ENCODE data around the gene ACY1.
A peak's percentile ranks its signal among the peaks of the same experiment; 100 is the strongest.

The ACY1 gene

DNA sequence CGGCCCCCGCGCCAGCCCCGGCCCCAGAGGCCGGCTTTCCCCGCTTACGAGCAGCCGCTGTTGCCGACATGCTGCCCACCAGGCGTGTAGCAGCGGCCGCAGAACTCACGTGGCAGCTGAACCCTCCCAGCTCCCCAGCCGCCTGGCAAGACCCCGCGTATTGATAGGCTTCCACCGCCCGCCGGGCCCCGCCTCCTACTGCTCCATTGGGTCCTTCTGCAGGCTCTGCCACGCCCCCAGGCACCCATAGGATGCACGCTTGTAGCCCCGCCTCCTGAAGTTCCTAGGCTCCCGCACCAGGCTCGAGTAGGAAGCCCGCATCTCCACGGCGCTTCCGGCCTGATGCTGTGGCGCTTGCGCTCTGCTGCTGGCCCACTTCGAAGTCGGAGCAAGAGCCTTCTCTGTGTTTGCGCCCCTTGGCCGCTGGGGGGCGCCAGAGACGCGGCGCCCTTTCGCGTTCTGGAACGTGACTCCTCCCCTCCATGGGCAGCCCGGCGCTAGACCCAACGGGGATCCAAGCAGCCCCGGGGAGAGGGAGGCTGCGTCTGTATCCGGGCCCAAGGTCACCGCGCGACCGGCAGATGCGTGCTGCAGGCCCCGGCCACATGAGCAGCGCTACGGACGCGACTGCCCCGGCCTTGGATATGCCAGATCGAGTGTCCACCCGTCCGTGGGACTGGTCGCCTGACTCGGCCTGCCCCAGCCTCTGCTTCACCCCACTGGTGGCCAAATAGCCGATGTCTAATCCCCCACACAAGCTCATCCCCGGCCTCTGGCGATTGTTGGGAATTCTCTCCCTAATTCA lies 41.3 kb upstream of the ACY1 start, which contains the start of the genes PARP3 and RRP9:
Gene PARP3, plus strand, starts transcription at position 566 of the 805 bp plus-strand sequence. CDS start 993 bp downstream, outside the sequence.
Gene RRP9, minus strand, starts transcription at position 107 of the 805 bp plus-strand sequence. Its CDS starts 37 bp downstream, at position 70.
- peaks cover 7% of the 10 kb centered on the region for H3K4me1 ChIP-seq (ENCODE audit: control insufficient read depth, insufficient read depth, low read length)
- H3K9me3 ChIP-seq (ENCODE audit: control insufficient read depth, insufficient read depth, low read length), result no peaks in the 10 kb centered on the region
- H3K27me3 ChIP-seq (ENCODE audit: control insufficient read depth, insufficient read depth, low read length), result peaks cover 2% of the 10 kb centered on the region
- H3K4me3 ChIP-seq (ENCODE audit: low read depth, low read length), result peak within 1 kb of the TSS; percentile 89
- peak within 1 kb of the TSS; percentile 83 for H3K9ac ChIP-seq (ENCODE audit: low read depth, low read length)
- H3K36me3 ChIP-seq (ENCODE audit: control insufficient read depth, insufficient read depth, low read length), result peaks cover 12% of the 10 kb centered on the region

DNA sequence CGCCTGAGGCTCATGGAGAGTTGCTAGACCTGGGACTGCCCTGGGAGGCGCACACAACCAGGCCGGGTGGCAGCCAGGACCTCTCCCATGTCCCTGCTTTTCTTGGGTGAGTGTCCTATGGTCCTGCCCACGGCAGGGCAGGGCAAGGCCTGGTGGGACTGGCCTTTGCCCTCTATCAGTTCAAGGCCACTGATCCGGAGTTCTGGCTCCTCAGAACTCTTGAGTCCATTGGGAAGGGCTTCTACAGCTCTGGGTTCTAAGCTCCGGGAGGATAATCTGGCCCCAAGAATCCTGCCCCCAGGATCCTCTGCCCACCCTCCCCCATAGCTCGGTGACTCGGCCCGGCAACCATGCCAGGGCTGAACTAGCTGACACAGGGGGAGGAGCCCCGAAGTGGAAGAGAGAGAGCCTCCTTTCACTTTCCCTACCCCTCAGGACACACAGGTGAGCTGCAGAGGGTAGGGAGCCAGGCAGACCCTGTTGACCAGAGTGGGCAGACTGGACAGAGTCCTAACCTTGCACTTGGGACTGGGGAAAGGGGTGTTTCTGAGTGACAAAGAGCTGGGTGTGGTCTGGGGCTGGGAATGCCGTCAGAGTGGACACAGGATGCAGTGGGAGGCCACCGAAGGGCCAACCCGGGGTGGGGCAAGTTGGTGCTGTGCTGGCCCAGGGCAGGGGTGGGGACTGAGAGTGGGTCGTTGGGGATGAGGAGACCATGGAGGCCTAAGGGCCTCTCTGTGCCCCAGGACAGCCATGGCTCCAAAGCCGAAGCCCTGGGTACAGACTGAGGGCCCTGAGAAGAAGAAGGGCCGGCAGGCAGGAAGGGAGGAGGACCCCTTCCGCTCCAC lies 40.5 kb upstream of the ACY1 start:
- H3K4me3 ChIP-seq (ENCODE audit: low read depth, low read length), result peak overlapping the region; percentile 55
- peaks cover 4% of the 10 kb centered on the region for H3K36me3 ChIP-seq (ENCODE audit: control insufficient read depth, insufficient read depth, low read length)
- H3K9ac ChIP-seq (ENCODE audit: low read depth, low read length), result peak overlapping the region; percentile 76
- H3K27me3 ChIP-seq (ENCODE audit: control insufficient read depth, insufficient read depth, low read length), result peaks cover 2% of the 10 kb centered on the region
- no peaks in the 10 kb centered on the region for H3K9me3 ChIP-seq (ENCODE audit: control insufficient read depth, insufficient read depth, low read length)
- H3K4me1 ChIP-seq (ENCODE audit: control insufficient read depth, insufficient read depth, low read length), result peaks cover 7% of the 10 kb centered on the region

DNA sequence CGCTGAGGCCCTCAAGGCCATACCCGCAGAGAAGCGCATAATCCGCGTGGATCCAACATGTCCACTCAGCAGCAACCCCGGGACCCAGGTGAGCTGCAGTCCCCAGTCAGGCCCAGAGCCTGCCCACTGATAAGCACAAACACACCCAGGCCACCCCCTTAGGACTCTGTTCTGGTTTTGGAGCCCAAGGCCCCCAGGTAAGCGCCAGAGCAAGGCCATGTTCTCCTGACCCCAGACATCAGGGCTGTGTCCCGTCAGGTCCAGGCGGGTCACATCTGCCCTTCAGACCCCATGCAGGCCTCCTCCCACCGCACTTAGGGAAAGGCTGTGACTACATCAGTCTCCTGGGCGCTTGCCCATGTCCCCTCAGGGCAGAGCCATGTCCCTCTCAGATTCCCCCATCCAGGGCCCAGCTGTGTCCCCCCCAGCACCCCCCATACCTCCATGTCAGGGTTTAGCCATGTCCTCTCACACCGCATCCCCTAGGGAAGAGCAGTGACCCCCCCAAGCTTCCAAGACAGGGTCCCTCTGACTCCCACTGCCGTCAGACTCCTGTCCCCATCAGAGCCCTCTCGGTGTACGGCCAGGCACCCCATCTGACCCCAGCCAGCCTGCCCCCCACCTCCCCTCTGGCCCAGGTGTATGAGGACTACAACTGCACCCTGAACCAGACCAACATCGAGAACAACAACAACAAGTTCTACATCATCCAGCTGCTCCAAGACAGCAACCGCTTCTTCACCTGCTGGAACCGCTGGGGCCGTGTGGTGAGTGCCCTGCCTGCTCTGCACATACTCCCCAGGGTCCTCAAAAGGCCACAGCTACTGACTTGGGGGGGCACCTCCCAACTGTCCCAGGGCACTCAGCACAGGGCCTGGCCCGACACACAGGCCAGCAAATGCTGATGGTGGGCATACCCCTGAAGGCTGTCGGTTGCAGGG lies 39.6 kb upstream of the ACY1 start:
- Histone ChIP-seq H3K36me3 (ENCODE audit: control insufficient read depth, insufficient read depth, low read length) (no peaks in the 10 kb centered on the region), H3K9me3 (ENCODE audit: control insufficient read depth, insufficient read depth, low read length) (no peaks in the 10 kb centered on the region), H3K4me1 (ENCODE audit: control insufficient read depth, insufficient read depth, low read length) (peaks cover 7% of the 10 kb centered on the region), H3K4me3 (ENCODE audit: low read depth, low read length) (no peak overlapping the region), H3K27me3 (ENCODE audit: control insufficient read depth, insufficient read depth, low read length) (peaks cover 2% of the 10 kb centered on the region), H3K9ac (ENCODE audit: low read depth, low read length) (no peak overlapping the region)

DNA sequence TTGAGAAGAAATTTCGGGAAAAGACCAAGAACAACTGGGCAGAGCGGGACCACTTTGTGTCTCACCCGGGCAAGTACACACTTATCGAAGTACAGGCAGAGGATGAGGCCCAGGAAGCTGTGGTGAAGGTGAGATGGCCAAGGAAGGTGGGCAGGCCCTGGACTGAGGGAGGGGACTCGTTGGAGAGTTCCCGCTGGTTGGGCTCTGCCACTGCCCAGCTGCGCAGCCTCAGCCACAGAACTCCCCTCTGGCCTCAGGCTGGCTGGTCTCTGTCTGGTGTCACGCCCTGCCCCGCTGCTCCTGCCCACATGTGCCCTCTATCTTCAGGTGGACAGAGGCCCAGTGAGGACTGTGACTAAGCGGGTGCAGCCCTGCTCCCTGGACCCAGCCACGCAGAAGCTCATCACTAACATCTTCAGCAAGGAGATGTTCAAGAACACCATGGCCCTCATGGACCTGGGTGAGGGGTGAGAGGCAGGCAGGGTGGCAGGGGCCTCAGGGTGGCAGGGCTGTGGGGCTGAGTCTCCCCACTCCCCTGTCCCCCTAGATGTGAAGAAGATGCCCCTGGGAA lies 38.8 kb upstream of the ACY1 start:
- Histone ChIP-seq H3K4me1 (ENCODE audit: control insufficient read depth, insufficient read depth, low read length) (peaks cover 7% of the 10 kb centered on the region), H3K36me3 (ENCODE audit: control insufficient read depth, insufficient read depth, low read length) (no peaks in the 10 kb centered on the region), H3K9ac (ENCODE audit: low read depth, low read length) (no peak overlapping the region), H3K9me3 (ENCODE audit: control insufficient read depth, insufficient read depth, low read length) (no peaks in the 10 kb centered on the region), H3K27me3 (ENCODE audit: control insufficient read depth, insufficient read depth, low read length) (peaks cover 2% of the 10 kb centered on the region), H3K4me3 (ENCODE audit: low read depth, low read length) (no peak overlapping the region)

DNA sequence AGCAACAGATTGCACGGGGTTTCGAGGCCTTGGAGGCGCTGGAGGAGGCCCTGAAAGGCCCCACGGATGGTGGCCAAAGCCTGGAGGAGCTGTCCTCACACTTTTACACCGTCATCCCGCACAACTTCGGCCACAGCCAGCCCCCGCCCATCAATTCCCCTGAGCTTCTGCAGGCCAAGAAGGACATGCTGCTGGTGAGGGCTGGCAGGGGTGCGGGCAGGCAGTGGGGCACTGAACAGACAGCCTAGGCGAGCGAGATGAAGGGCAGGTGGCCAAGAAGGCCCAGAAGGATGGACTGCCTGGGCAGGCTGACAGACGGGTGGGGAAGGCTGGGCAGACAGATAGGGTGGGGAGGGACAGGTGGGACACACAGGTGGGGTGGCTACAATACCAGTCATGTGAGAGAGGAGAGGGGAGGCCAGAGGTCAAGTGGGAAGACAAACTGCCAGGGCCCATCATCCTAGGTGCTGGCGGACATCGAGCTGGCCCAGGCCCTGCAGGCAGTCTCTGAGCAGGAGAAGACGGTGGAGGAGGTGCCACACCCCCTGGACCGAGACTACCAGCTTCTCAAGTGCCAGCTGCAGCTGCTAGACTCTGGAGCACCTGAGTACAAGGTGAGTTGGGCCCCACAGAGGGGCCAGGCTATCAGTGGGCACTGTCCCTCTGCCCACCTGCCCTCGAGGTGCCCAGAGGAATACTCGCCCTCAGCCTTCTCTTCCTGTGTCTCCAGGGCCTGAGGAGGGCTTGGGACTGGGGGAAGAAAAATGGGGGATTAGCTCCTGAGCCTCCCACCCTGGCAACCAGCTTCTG lies 38.1 kb upstream of the ACY1 start:
- H3K9me3 ChIP-seq (ENCODE audit: control insufficient read depth, insufficient read depth, low read length), result no peaks in the 10 kb centered on the region
- H3K27me3 ChIP-seq (ENCODE audit: control insufficient read depth, insufficient read depth, low read length), result peaks cover 7% of the 10 kb centered on the region
- H3K4me3 ChIP-seq (ENCODE audit: low read depth, low read length), result no peak overlapping the region
- H3K4me1 ChIP-seq (ENCODE audit: control insufficient read depth, insufficient read depth, low read length), result peaks cover 6% of the 10 kb centered on the region
- H3K9ac ChIP-seq (ENCODE audit: low read depth, low read length), result no peak overlapping the region
- H3K36me3 ChIP-seq (ENCODE audit: control insufficient read depth, insufficient read depth, low read length), result no peaks in the 10 kb centered on the region

DNA sequence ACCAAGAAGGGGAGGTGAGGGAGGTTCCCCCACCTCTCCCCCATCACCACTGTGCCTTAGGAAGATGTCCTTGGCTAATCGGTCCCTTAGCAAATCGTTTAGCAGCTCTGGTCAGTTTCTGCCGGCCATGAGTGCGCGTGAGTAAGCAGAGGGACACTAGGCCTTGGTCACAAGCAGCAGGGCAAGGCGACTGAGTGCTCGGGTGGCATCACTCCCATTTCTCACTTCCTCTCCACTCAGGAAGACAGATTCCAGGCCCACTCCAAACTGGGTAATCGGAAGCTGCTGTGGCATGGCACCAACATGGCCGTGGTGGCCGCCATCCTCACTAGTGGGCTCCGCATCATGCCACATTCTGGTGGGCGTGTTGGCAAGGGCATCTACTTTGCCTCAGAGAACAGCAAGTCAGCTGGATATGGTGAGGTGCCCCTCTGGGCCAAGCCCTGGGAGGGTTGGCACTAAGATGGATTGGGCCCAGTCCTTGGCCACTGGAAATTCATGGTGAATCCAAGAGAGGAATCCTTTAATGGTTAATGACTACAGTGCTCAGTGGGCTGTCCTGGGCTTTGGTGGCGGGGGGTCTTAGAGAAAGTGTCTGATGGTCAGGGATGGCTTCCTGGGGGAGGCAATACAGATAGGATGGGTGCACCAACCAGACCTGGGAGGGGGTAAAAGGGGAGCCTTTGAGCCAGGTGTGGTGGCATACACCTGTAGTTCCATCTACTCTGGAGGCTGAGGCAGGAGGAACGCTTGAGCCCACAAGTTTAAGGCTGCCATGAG lies 37.2 kb upstream of the ACY1 start:
- H3K9me3 ChIP-seq (ENCODE audit: control insufficient read depth, insufficient read depth, low read length), result no peaks in the 10 kb centered on the region
- no peak overlapping the region for H3K4me3 ChIP-seq (ENCODE audit: low read depth, low read length)
- no peak overlapping the region for H3K9ac ChIP-seq (ENCODE audit: low read depth, low read length)
- no peaks in the 10 kb centered on the region for H3K36me3 ChIP-seq (ENCODE audit: control insufficient read depth, insufficient read depth, low read length)
- H3K27me3 ChIP-seq (ENCODE audit: control insufficient read depth, insufficient read depth, low read length), result peaks cover 11% of the 10 kb centered on the region
- H3K4me1 ChIP-seq (ENCODE audit: control insufficient read depth, insufficient read depth, low read length), result peaks cover 4% of the 10 kb centered on the region

DNA sequence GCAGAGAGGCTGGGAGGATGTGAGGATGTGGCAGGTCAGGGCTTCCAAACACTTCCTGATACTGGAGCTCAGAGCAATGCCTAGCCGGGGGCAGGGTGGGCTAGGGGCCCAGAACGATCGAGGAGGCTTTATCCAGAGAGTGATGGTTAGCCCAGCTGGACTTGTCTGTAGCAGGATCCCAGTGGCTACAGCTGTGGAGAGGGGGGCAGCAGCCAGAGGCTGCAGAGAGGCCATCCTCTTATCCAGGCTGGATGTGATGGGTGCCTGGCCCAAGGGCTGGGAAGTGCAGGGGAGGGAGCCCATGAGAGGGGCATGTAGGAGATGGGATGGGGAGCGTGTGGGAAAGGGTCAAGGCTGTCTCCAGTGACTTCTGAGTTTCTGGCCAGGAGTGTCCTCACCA lies 36.5 kb upstream of the ACY1 start:
- H3K9ac ChIP-seq (ENCODE audit: low read depth, low read length), result no peak overlapping the region
- H3K9me3 ChIP-seq (ENCODE audit: control insufficient read depth, insufficient read depth, low read length), result no peaks in the 10 kb centered on the region
- H3K4me3 ChIP-seq (ENCODE audit: low read depth, low read length), result no peak overlapping the region

DNA sequence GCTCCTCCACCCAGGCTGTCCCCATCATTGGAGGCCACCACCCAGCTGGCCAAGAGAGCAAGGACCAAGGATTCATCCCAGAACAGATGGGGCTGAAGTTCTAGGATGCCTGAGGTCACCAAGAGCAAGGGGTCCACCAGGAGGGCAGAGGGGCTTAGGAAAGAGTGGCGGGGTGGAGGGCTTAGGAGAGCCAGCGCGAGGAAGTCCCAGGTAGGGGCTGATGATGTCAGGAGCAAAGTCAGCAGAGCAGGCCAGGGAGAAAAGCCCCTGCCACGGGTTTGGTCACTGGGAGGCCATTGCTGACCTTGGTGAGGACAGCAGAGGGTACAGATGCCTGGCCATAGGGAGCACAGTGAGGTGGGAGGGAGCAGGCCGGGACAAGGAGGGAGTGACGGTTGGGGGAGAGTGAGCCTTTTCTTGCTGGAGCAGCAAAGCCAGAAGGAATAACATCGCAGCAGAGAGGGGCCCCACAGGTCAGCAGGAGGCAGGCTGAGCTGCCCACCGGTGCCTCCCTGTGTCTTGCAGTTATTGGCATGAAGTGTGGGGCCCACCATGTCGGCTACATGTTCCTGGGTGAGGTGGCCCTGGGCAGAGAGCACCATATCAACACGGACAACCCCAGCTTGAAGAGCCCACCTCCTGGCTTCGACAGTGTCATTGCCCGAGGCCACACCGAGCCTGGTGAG lies 36.0 kb upstream of the ACY1 start:
- peaks cover 3% of the 10 kb centered on the region for H3K4me1 ChIP-seq (ENCODE audit: control insufficient read depth, insufficient read depth, low read length)
- H3K27me3 ChIP-seq (ENCODE audit: control insufficient read depth, insufficient read depth, low read length), result peaks cover 19% of the 10 kb centered on the region
- no peak overlapping the region for H3K4me3 ChIP-seq (ENCODE audit: low read depth, low read length)
- no peaks in the 10 kb centered on the region for H3K9me3 ChIP-seq (ENCODE audit: control insufficient read depth, insufficient read depth, low read length)
- H3K36me3 ChIP-seq (ENCODE audit: control insufficient read depth, insufficient read depth, low read length), result no peaks in the 10 kb centered on the region
- no peak overlapping the region for H3K9ac ChIP-seq (ENCODE audit: low read depth, low read length)

More for the DNA sequence above, 36.5 kb upstream of the ACY1 start:
- H3K36me3 ChIP-seq (ENCODE audit: control insufficient read depth, insufficient read depth, low read length), result no peaks in the 10 kb centered on the region
- H3K27me3 ChIP-seq (ENCODE audit: control insufficient read depth, insufficient read depth, low read length), result peaks cover 15% of the 10 kb centered on the region
- H3K4me1 ChIP-seq (ENCODE audit: control insufficient read depth, insufficient read depth, low read length), result peaks cover 4% of the 10 kb centered on the region

DNA sequence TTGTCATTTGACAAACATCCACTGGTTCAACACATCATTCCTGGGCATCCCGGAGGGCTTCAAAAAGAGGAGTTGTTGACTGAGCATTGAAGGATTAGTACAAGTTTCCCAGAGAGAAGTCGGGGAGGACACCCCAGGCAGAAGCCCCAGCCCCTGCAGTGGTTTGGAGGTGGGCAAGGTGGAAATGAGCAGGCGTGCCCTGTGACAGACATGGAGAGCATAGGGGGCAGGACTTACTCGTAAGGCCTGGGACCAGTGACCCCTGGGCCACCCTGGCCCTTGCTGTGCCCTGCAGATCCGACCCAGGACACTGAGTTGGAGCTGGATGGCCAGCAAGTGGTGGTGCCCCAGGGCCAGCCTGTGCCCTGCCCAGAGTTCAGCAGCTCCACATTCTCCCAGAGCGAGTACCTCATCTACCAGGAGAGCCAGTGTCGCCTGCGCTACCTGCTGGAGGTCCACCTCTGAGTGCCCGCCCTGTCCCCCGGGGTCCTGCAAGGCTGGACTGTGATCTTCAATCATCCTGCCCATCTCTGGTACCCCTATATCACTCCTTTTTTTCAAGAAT lies 35.2 kb upstream of the ACY1 start:
- H3K36me3 ChIP-seq (ENCODE audit: control insufficient read depth, insufficient read depth, low read length), result no peaks in the 10 kb centered on the region
- no peak overlapping the region for H3K4me3 ChIP-seq (ENCODE audit: low read depth, low read length)
- peaks cover 20% of the 10 kb centered on the region for H3K27me3 ChIP-seq (ENCODE audit: control insufficient read depth, insufficient read depth, low read length)

More for the DNA sequence above, 35.2 kb upstream of the ACY1 start:
- H3K9me3 ChIP-seq (ENCODE audit: control insufficient read depth, insufficient read depth, low read length), result no peaks in the 10 kb centered on the region
- no peaks in the 10 kb centered on the region for H3K4me1 ChIP-seq (ENCODE audit: control insufficient read depth, insufficient read depth, low read length)
- H3K9ac ChIP-seq (ENCODE audit: low read depth, low read length), result no peak overlapping the region
